ENCODE data around the gene MS4A12.

DNA sequence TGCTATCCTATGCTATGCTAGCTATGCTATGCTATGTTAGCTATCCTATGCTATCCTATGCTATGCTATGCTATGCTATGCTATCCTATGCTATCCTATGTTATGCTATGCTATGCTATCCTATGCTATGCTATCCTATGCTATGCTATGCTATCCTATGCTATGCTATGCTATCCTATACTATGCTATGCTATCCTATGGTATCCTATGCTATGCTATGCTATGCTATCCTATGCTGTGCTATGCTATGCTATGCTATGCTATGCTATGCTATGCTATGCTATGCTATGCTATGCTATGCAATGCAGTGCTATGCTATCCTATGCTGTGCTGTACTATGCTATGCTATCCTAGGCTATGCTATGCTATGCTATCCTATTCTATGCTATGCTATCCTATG is 45.5 kb upstream of the MS4A12 start:
- TF ChIP-seq, protein P1, sequence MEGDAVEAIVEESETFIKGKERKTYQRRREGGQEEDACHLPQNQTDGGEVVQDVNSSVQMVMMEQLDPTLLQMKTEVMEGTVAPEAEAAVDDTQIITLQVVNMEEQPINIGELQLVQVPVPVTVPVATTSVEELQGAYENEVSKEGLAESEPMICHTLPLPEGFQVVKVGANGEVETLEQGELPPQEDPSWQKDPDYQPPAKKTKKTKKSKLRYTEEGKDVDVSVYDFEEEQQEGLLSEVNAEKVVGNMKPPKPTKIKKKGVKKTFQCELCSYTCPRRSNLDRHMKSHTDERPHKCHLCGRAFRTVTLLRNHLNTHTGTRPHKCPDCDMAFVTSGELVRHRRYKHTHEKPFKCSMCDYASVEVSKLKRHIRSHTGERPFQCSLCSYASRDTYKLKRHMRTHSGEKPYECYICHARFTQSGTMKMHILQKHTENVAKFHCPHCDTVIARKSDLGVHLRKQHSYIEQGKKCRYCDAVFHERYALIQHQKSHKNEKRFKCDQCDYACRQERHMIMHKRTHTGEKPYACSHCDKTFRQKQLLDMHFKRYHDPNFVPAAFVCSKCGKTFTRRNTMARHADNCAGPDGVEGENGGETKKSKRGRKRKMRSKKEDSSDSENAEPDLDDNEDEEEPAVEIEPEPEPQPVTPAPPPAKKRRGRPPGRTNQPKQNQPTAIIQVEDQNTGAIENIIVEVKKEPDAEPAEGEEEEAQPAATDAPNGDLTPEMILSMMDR (IDR thresholded peaks at IDR 0.05), result no peak
- TF ChIP-seq MAX (CRISPR knock-in tag; IDR thresholded peaks at IDR 0.05), result no peak
- no peak for TF ChIP-seq JUN (CRISPR knock-in tag; IDR thresholded peaks at IDR 0.05)
- TF ChIP-seq ZNF416 (CRISPR knock-in tag; IDR thresholded peaks at IDR 0.05), result no peak
